ENCODE data around the gene TLE5. TPM values are rescaled to one million over a fixed set of nuclear protein-coding genes. Genes with fewer than 3 reads are reported as not detected.
A peak's percentile ranks its signal among the peaks of the same experiment; 100 is the strongest.

TLE5 gene
- total and polyA plus RNA-seq, 7 donors, result 561 to 714 (median 588) TPM

GRCh38 chr19:3067563-3067962, 5.3 kb upstream of the TLE5 start:
- Histone ChIP-seq H3K4me3 (no peak overlapping the region), H3K27me3 (no peaks in the 10 kb centered on the region), H3K4me1 (peaks cover 0 to 9% (median 8%) of the 10 kb centered on the region in 4 donors), H3K27ac (no peak overlapping the region), H3K9me3 (no peaks in the 10 kb centered on the region), H3K36me3 (no peaks in the 10 kb centered on the region)
- intact Hi-C loops (cut with DNase I), result no loop called here
- 86 to 93% methylated on average over 9 of the region's 9 CpGs for WGBS, 2 donors
- no peak for DNase-seq
- TF ChIP-seq EP300 (IDR thresholded peaks at IDR 0.05) (no peak), CTCF (IDR thresholded peaks at IDR 0.05) (no peak), POLR2A (IDR thresholded peaks at IDR 0.05) (no peak), POLR2AphosphoS5 (IDR thresholded peaks at IDR 0.05) (no peak)

GRCh38 chr19:3066482-3067049, 4.3 kb upstream of the TLE5 start:
- Histone ChIP-seq H3K4me3 (no peak overlapping the region), H3K9me3 (no peaks in the 10 kb centered on the region), H3K4me1 (peaks cover 0 to 9% (median 9%) of the 10 kb centered on the region in 4 donors), H3K27ac (no peak overlapping the region), H3K27me3 (no peaks in the 10 kb centered on the region), H3K36me3 (no peaks in the 10 kb centered on the region)
- 84 to 89% methylated on average over 16 of the region's 16 CpGs for WGBS, 2 donors
- TF ChIP-seq EP300 (IDR thresholded peaks at IDR 0.05) (no peak), CTCF (IDR thresholded peaks at IDR 0.05) (no peak), POLR2AphosphoS5 (IDR thresholded peaks at IDR 0.05) (no peak), POLR2A (IDR thresholded peaks at IDR 0.05) (no peak)
- DNase-seq, result no peak
- intact Hi-C loops (cut with DNase I), result no loop called here

- H3K27ac ChIP-seq, result no peak overlapping the region
These were observed 3.5 kb upstream of the TLE5 start for GRCh38 chr19:3065675-3066357.

GRCh38 chr19:3064011-3064330, 1.7 kb upstream of the TLE5 start:
- no peaks in the 10 kb centered on the region for H3K9me3 ChIP-seq
- H3K27me3 ChIP-seq, result no peaks in the 10 kb centered on the region
- intact Hi-C loops (cut with DNase I), result no loop called here
- H3K36me3 ChIP-seq, result peaks cover 7 to 11% (median 11%) of the 10 kb centered on the region in 4 donors
- TF ChIP-seq EP300 (IDR thresholded peaks at IDR 0.05) (no peak), POLR2A (IDR thresholded peaks at IDR 0.05) (no peak), POLR2AphosphoS5 (IDR thresholded peaks at IDR 0.05) (no peak), CTCF (IDR thresholded peaks at IDR 0.05) (no peak)
- DNase-seq, result no peak
- H3K4me1 ChIP-seq, result peaks cover 0 to 31% (median 29%) of the 10 kb centered on the region in 4 donors
- H3K4me3 ChIP-seq, result no peak overlapping the region
- H3K27ac ChIP-seq, result peak overlapping the region in 1 of 4 donors; percentile 99
- WGBS, 2 donors, result 96 to 97% methylated on average over 7 of the region's 7 CpGs

More at GRCh38 chr19:3065675-3066357, 3.5 kb upstream of the TLE5 start:
- peaks cover 0 to 13% (median 12%) of the 10 kb centered on the region in 4 donors for H3K4me1 ChIP-seq
- H3K9me3 ChIP-seq, result no peaks in the 10 kb centered on the region
- H3K27me3 ChIP-seq, result no peaks in the 10 kb centered on the region
- 25 to 50% methylated on average over 15 of the region's 15 CpGs for WGBS, 2 donors
- intact Hi-C loops (cut with DNase I), result no loop called here
- no peak overlapping the region for H3K4me3 ChIP-seq
- H3K36me3 ChIP-seq, result no peaks in the 10 kb centered on the region
- no peak for DNase-seq
- TF ChIP-seq POLR2A (IDR thresholded peaks at IDR 0.05) (no peak), CTCF (IDR thresholded peaks at IDR 0.05) (no peak), EP300 (IDR thresholded peaks at IDR 0.05) (no peak), POLR2AphosphoS5 (IDR thresholded peaks at IDR 0.05) (no peak)

Data from sigmoid colon (tissue), 7 donors.